ENCODE measurements around the gene ZNF787. TPM values are rescaled to one million over a fixed set of nuclear protein-coding genes. Genes with fewer than 3 reads are reported as not detected.

Gene ZNF787
- total and polyA plus RNA-seq, 2 of the 13 experiments (the other 11 are each of a cell fraction or from before 2014, with no cell fraction given), result 15.1 to 42.8 TPM

DNA sequence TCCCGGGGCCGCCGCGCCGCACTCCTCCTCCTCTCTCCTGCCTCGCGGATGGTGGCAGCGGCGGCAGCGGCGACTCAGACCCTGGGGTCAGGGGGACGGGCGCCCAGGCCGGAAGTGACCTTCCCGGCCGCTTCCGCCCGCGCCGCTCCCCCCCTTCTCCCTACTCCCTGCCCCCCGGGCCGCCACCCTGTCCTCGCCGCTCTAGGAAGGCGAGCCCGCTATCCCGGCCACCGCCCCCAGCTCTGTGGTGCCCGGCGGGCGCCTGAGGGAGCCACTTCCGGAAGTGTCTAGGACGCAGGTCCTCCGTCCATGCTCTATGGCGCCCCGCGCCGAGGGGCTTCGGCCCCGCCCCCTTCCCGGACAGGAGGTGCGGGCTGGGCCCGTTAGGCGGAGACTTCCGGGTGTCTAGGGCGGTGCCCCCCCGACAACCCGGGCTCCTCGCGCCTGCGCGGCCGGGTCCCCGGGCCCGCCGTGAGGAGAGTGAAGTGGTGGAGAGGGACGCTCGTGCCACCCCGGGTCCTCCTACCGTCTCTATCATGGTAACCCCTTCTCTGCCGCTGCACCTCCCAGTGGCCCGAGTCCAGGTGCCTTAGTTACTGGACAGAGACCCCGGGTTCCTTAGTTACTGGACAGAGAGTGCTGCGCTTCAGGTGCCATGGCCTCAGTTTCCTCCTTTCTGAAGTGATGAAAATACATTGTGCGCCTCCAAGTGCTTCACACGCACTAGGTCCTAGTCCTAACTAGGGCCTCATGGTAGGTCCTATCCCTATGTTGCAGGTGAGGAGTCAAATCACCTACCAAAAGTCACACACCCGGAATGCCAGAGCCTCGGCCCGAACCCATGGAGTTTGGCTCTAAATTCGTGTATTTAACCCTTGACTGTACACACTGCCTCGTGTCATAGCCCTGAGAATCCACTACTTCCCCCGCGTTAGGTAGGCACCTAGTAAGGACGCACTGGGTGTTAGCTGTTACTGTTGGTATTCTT, at the start of gene ZNF787 (continued):
- TF ChIP-seq JDP2 (CRISPR knock-in tag; IDR thresholded peaks at IDR 0.05; ENCODE audit: borderline replicate concordance) (no peak; the same call in 1 of the 2 replicates), TCF7L2 (IDR thresholded peaks at IDR 0.05; ENCODE audit: low read depth, low read length) (no peak), ZNF224 (CRISPR knock-in tag; IDR thresholded peaks at IDR 0.05) (0 out of 2 replicates have a peak, but pooled peaks have one; percentile 11), FLYWCH1 (CRISPR knock-in tag; IDR thresholded peaks at IDR 0.05) (no peak), NR1H2 (CRISPR knock-in tag; IDR thresholded peaks at IDR 0.05; ENCODE audit: borderline replicate concordance, low read depth) (no peak), AGO1 (IDR thresholded peaks at IDR 0.05; ENCODE audit: low read depth, low read length, poor library complexity, severe bottlenecking) (no peak), MAFK (conservative IDR thresholded peaks at IDR 0.05 in 1 of 2, IDR thresholded peaks at IDR 0.05 in 1 of 2; ENCODE audit: low read length in 2 of 2) (no peak), ZNF276 (CRISPR knock-in tag; IDR thresholded peaks at IDR 0.05; ENCODE audit: low read depth) (0 out of 2 replicates have a peak, but pooled peaks have one; percentile 43), ZNF577 (CRISPR knock-in tag; IDR thresholded peaks at IDR 0.05; ENCODE audit: borderline replicate concordance, low read depth) (no peak), HNF4G (IDR thresholded peaks at IDR 0.05; ENCODE audit: borderline replicate concordance, low read depth, low read length) (peak; percentile 3; the same call in 1 of the 2 replicates), HNF4G (CRISPR knock-in tag; IDR thresholded peaks at IDR 0.05; ENCODE audit: borderline replicate concordance, low read depth) (peak; percentile 44; the same call in 1 of the 2 replicates), ZNF720 (CRISPR knock-in tag; IDR thresholded peaks at IDR 0.05) (no peak), FOXC1 (CRISPR knock-in tag; IDR thresholded peaks at IDR 0.05; ENCODE audit: borderline replicate concordance) (peak; percentile 88), RERE (CRISPR knock-in tag; IDR thresholded peaks at IDR 0.05; ENCODE audit: low read depth) (no peak), MTF1 (CRISPR knock-in tag; IDR thresholded peaks at IDR 0.05) (no peak), SMAD3 (CRISPR knock-in tag; IDR thresholded peaks at IDR 0.05) (peak; percentile 35)
- TF ChIP-seq, protein P1, sequence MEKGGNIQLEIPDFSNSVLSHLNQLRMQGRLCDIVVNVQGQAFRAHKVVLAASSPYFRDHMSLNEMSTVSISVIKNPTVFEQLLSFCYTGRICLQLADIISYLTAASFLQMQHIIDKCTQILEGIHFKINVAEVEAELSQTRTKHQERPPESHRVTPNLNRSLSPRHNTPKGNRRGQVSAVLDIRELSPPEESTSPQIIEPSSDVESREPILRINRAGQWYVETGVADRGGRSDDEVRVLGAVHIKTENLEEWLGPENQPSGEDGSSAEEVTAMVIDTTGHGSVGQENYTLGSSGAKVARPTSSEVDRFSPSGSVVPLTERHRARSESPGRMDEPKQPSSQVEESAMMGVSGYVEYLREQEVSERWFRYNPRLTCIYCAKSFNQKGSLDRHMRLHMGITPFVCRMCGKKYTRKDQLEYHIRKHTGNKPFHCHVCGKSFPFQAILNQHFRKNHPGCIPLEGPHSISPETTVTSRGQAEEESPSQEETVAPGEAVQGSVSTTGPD (CRISPR knock-in tag; IDR thresholded peaks at IDR 0.05), result no peak

Measured in HepG2 (cell line).